ENCODE results near the gene TLE2.

Gene TLE2

DNA sequence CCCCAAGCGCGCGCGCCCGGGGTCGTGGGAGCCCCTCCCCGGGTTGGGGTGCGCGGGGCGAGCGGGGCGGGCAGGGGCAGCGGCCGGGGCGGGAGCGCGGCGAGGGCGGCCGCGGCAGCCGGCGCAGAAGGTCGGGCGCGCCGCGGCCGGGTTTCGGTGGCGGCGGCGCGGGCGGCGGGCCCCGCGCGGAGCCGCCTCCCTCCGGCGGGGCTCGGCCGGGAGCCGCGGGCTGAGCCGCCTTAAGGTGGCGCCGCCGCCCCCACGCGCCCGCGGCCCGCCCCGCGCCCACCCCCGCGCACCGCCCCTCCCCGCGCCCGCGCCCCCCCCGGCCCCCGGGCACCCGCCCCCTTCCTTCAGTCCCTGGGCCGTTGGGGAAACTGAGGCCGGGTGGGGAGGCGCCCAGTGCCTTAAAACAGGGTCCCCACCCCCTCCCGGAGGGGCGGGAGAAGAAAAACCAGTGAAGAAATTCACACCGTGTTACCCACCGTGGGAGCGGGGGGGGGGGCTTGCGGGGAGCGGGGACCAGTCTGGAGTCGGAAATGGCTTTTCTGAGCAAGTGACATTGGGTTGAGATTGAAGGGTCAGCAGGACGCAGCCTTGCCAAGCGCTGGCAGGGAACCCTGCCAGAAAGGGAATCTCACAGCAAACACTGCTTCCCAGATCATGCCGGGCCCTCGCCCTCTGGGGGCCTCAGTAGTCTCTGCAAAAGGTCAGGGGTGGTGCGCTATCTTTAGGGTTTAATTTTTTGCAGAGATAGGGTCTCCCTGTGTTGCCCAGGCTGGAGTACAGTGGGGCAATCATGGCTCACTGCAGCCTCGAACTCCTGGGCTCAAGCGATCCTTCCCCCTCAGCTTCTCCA lies at the start of gene TLE2:
Gene TLE2, minus strand, starts transcription at position 216 of the 859 bp plus-strand sequence. CDS start 376 bp downstream, outside the sequence.
- DNase-seq (ENCODE audit: low read depth in 2 of 2) = no peak

DNA sequence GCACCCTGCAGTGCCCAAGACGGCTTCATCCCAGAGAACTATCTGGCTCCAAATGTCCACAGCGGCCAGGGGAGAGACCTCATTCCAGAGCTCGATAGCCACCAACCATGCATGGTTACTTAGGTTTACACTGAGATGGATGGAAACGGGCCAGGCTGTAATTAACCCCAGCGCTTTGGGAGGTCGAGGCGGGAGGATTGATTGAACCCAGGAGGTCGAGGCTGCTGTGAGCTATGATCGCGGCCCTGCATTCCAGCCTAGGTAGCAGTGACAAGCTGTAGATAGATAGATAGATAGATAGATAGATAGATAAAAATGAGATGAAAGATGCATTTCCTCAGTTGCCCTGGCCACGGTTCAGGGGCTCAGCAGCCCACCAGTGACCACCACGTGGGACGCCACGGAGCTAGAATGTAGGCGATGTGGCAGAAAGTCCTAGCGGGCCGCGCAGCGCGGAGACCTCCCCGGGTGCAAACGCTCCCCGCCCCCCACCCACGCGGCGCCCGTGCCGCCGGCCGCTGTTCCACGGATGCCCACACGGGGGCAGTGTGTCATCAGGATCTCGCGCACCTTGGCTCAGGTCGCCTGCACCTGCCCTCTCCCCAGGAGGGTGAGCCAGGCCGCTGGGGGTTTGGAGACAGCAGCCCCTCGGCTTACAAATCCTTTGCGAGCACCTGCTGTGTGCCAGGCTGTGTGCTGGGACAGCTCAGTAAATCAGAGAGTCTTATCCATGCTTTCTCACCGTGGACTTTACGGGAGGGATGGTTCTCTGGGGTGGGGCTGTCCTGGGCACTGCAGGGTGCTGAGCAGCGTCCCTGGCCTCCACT lies 46.7 kb upstream of the TLE2 start:
- DNase-seq (ENCODE audit: low read depth in 2 of 2) = no peak

DNA sequence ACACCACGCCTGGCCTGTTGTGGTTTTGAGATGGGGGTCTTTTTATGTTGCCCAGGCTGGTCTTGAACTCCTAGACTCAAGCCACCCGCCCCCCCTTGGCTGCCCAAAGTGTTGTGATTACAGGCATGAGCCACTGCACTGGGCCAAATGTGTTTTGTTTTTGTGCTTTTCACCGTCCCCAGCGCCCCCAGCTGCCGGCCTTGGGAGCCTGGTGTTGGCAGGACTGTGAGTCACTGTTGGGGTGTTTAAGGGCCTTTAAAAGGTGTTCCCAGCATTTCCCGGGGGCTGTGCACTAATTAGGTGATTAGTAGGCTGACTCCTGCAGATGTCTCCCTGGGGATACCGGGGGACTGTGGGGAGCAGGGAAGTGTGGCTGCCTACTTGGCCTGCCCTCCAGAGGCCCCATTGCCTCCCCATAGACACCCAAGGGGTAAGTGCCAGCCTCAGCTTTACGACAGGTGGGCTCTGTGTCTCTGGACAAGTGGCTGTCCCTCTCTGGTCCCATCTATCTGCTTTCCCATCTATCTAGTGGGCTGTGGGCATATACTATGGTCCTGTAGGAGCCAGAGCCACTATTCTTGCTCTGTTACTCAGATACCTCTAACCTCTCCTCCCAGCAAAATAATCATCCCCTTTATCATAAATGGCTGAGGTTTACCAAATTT lies 45.0 kb upstream of the TLE2 start:
- no peak for DNase-seq (ENCODE audit: low read depth in 2 of 2)

DNA sequence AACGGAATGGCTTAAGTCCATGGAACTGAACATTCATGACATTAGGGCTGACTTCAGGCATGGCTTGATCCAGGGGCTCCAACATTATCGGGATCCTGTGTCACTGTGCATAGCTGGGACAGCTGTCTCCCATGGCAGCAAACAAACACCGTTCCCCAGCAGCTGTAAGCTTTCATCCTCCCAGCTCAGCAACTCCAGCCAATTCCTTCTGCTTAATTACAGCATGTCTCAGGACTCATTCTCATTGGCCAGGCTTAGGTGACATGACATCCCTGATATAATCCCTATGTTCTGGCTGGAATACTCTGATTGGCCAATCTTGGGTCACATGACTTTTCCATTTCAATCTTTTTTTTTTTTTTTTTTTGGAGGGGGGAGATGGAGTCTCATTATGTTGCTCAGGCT lies 44.1 kb upstream of the TLE2 start:
- DNase-seq (ENCODE audit: low read depth in 2 of 2) = no peak

DNA sequence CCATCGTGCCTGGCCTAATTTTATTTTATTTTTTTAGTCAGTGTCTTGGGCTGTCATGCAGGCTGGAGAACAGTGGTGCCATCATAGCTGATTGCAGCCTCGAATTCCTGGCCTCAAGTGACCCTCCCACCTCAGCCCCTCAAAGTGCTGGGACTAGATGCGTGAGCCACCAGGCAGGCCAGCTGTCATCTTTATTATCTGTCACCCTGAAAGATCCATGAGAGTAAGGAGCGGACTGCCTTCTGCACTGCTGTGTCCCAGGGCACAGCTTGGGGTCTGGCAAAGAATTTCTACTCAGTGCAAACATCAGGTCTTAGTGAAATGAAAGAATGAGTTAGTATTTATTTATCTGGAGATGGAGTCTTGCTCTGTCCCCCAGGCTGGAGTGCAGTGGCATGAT lies 42.7 kb upstream of the TLE2 start:
- no peak for DNase-seq (ENCODE audit: low read depth in 2 of 2)

DNA sequence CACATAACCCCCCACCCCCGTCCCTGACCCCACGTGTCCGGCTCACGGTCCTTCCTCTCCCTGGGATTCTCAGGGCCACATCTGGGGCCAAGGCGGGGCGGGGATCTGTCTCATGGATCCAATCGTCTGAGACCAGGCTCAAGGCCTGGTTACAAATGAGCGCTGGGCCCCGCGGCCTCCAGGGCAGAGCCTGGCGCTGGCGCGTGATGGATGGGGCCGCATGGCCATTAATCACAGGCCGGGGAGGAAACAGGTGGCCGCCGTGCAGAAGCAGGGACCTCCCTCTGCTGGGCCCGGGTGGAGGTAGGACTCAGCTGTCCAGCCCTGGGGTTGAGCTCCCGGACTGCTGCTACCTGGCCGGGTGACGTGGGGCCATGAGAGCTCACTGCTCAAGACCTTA lies 39.0 kb upstream of the TLE2 start:
- DNase-seq (ENCODE audit: low read depth in 2 of 2) = no peak

DNA sequence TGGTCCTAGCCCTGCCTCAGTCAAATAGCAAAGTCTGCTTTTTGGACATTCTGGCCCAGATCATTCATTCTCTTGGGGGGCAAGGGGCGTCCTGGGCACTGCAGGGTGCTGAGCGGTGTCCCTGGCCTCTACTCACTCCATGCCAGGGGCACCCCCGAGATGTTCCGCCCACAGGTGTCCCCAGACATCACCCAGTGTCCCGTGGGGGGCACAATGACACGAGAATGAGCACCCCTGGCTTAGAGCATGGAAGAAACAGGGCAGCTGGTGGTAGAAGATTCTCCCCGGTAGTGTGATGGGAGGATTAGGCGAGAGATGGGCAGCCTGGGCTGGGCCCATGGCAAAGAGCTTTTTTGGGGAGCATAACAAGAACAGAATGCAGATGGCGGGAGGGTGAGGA lies 38.5 kb upstream of the TLE2 start:
- no peak for DNase-seq (ENCODE audit: low read depth in 2 of 2)

DNA sequence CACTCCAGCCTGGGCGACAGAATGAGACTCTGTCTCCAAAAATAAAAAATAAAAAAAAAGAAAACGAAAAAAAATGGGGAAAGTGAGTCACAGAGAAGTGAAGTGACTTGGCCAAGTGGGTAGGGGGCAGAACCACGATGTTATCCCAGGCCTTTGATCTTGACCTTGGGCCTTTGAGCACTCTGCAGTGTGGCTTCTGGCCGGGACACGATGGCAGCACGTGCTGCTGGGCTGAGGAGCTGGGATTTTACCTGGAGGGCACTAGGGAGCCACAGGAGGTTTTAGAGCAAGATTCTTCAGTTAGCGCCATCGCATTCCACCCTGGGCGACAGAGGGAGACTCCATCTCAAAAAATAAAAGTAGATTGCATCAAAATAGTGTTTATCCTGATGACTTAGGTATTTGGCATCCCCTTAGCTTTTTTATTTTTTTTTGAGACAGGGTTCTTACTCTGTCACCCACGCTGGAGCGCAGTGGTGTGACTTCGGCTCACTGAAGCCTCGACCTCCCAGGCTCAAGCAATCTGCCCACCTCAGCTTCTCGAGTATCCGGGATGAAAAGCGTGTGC lies 37.5 kb upstream of the TLE2 start:
- no peak for DNase-seq (ENCODE audit: low read depth in 2 of 2)

DNA sequence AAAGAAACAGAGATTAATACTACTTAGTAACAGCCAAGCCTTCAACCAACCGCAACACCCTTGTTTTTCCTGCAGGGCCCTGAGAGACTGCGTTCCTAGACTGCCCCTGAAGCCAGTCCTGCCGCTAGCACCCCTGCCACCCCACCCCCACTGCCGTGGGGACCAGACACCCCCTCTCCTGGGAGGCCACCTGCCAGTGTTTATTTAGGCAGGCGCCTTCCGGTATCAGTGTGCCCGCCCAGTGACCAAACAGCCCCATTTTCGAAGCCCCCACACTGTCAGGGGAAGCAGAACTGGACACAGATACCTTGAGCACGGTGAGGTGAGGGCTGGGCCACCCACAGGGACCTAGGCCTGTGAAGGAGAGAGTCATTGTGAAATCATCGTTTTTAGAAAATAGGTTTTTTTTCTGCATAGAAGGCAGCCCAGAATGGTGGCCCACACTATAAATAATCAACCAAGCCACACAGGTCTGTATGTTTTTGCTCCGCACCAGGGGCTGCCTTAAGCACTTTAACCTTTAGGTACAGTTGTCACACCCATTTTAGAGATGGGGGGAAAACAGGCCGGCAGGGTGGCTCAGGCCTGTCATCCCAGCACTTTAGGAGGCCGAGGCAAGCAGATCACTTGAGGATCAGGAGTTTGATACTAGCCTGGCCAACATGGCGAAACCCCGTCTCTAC lies 36.7 kb upstream of the TLE2 start:
- no peak for DNase-seq (ENCODE audit: low read depth in 2 of 2)

DNA sequence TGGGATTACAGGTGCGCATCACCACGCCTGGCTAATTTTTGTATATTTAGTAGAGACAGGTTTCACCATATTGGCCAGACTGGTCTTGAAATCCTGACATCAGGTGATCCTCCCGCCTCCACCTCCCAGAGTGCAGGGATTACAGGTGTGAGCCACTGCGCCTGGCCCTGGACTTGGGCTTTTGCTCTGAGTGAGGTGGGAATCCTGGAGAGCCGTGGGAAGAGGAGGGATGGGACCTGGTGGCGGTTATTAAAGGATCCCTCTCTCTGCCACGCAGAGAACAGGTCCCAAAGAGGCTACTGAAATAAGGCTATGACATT lies 34.9 kb upstream of the TLE2 start:
- no peak for DNase-seq (ENCODE audit: low read depth in 2 of 2)

DNA sequence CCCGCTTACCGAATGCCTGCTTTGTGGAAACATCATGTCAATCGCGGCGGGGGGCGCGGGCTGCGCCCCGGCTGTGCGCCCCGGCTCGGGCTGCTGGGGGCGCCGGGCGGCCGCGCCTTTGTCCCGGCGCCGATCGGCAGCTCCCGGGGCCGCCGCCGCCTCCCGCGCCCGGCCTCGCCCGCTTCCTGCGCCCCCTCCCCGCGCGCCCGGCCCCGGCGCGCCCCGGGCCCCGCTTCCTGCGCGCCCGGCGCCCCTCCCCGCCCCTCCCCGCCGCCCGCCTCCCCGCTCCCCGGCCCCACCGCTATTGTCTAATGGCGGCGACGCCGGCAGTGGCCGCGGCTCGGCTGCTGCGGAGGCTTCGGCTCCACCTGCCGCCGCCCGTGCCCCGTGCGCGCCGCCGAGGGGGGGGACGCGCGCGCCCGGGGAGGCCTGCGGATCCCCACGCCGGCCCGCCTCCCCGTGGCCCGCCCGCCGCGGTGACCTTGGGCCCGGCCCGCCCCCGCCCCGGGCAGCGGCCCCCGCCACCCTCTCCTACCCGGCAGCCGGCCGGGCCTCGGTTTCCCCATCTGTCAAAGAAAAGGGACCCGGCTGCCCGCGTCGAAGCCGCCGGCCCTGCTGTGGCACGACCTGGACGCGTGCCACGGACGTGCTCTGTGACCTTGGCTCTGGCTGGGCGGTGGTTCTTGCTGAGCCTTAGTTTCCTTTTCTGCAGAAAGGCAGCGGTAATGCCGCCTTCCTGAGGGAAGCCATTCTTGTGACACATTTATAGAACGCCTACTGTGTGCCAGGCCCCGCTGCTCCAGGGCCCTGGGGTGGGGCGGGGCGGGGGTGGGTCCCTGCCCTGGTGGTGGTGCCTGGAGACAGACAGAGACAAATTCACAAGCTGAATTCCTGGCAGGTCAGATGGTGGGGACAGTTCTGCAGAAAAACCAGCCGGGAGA lies 33.4 kb upstream of the TLE2 start, which contains the start of gene TLE5:
Gene TLE5, minus strand, starts transcription at position 331 of the 941 bp plus-strand sequence. Its CDS starts 295 bp downstream, at position 36.
- peak in 1 of 2 experiments; percentile 15 for DNase-seq (ENCODE audit: low read depth in 2 of 2)

DNA sequence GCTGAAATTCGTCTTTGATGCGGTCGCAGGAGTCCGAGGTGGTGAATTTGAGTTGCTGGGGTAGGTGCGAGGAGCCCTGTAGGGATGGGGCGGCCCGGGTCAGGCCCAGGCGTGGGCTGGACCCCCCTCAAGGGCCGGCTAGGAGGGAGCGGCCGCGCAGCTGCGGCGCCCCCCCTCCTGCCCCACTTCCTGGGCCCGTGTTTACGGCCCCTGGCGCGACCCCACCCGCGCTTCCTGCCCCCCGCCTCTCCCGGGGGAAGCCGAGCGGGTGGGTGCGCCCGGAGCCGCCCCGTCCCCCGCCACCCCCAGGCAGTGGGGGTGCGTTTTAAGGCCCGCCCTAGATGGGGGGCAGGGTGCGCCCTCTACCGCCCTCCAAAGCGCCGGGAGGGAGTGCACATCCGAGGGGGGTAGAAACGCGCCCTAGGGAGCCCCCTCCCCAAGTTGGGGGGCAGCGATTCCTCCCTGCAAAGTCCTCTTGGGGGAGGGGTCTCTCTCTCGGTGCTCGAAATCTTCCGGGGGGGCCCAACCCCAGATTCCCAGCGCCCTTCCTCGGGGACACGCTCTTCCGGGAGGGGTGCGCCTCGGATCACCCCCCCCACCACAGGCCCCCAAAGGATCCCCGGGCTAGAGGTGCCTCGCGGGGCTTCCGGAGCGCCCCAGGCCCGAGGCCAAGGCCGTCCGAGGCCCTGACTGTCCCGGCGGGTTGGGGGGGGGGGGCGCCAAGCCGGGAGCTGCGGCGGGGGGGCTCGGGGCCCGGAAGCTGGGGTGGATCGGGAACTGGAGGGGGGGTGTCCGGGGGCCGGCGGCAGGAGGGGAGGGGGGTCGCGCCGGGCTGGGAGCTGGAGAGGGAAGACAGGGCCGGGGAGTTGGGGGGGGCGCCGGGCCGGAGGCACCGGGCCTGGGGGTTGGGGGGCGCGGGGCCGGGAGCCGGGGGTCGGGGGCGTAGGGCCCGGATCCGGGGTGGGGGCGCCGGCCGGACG lies 32.4 kb upstream of the TLE2 start:
- no peak for DNase-seq (ENCODE audit: low read depth in 2 of 2)

DNA sequence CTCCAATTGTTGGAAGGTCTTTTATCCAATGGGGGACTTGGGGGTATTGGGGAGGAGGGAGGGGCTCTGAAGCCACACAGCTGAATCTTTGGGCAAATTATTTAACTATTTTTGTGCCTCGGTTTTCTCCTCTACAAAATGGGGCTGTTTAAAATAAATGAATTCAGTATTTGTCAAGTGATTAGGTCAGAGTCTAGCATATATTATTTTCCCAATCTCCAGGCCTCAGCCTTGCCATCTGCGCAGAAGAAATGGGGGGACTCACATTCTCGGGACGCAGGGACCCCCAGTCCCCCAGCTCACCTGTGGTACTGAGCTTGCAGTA lies 31.7 kb upstream of the TLE2 start:
- no peak for DNase-seq (ENCODE audit: low read depth in 2 of 2)

DNA sequence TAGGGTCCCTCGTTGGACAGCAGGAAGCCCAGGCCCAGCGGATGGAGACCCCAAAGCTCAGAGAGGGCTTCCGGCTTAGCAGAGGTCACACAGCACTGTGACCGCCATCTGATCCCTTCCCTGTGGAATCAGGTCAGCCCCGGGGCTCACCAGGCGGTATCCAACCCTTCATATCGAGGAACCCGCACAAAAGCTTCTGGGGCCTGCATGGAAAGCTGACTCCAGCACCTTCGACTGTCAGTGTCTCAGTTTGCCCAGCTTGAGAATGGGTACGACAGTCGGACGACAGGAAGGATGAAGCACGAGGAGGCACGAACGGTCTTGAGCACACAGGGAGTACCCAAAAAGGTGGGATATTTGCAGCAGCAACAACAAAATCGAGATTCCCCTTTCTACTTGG lies 30.6 kb upstream of the TLE2 start:
- no peak for DNase-seq (ENCODE audit: low read depth in 2 of 2)

DNA sequence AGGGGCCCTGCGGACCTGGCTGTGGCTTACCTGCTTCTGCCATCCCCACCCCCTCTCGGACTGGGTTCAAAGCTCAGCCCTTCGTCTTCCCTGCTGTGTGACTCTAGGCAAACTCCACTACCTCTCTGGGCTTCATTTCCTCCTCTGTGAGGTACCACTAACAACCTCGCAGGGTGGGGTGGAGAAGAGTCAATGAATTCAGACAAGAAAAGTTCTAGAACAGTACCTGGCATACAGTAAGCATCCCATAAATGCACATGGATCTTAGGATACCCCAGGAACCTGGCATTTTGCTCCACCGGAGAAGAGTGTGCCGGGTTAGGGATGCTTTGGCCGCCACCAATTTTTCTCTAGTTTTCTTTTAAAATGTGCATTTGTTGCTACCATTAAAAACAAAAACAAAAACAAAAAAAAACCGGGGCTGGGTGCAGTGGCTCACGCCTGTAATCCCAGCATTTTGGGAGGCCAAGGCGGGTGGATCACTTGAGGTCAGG lies 29.8 kb upstream of the TLE2 start:
- no peak for DNase-seq (ENCODE audit: low read depth in 2 of 2)

DNA sequence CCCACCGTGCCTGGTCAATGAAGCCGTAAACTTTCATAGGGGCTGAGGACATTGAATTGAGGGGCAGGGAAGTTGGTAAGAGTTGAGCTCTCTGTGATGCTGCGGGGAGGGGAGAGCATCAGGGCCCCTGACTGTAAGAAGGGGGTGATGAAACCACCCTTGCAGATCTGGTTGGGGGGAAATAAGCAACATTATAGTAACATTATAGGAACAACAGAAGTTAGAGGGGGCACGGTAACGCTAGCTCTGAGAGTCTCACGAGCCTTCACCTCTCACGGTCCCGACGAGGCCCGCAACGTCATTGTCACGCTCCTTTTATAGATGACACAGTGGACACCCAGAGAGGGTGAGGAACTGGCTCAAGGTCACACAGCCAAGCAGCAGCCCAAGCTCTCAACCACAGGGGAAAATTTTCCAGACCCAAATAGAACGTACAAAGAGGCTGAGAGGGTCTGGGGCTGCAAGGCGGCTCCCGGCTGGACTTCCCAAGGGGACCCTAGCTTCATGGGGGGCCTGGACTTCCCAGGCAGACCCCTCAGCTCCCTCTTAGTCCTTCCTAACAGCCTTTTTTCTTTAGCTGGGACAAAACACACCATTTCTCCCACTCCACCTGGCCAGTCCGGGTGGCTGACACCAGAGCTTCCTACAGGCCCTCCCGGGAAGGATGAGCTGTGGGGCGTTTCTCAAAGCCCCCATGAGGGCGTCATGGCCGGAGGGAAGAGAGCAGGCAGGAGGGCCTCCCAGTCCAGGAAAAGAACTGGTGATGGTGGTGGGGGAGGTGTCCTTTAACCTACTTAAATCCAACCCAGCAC lies 29.1 kb upstream of the TLE2 start:
- no peak for DNase-seq (ENCODE audit: low read depth in 2 of 2)

DNA sequence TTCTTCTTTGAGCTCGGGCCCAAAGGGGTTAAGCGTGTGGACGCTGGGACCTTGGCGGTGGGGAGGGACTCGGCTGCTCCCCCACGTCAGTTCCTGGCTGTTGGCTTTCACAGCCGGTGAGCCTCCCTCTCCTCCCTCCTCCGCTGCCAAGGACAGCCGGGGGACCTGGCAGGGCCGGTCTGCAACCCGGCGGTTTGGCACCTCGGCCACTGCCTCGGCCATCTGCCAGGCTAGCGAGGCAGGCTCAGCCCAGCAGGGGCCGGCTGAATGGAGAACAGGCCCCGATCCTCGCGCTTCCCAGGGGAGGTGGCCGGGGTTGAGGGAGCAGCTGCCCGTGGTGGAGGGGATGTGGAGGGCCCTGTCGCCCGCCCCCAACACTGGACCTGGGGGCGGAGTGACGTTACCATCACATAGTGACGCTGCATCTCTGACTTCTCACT lies 28.2 kb upstream of the TLE2 start:
- DNase-seq (ENCODE audit: low read depth in 2 of 2) = no peak

DNA sequence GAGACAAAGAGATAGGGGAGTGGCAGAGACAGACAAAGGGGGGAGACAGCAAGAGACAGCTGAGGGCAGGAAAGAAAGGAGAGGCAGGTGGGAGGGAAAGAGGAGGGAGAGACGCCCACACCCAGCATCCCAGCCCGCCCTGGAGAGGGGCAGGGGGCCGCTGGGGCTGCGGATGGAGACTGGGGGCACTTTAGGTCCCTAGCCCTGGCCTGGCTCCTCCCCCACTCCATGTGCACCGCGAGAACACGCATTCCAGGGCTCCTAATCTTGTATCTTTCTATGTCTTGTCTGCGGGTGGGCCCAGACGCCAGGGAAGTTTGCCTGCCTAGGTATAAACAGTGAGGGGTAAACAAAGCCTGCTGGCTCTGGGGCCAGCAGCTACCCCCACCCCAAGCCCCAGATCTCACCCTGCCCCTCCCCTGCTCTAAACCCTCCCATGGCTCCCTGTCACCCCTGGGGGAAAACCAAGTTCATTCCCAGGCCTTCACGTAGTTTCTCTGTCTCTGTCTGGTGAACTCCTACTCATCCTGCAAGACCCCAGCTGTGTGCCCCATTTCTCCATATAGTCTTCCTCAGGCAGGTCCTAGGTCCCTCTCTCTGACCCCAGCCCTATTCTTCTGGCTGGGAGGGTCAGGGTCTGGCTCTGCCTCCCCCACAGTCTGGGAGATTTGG lies 27.5 kb upstream of the TLE2 start:
- no peak for DNase-seq (ENCODE audit: low read depth in 2 of 2)

Measured in fibroblast of skin of left biceps (primary cell).